Activated CD8-positive, alpha-beta T cell treated with anti-CD3 and anti-CD28 coated beads for 36 hours (primary cell): ENCODE measurements around the gene RGP1. TPM values are rescaled to one million over a fixed set of nuclear protein-coding genes. Genes with fewer than 3 reads are reported as not detected.

Experiments used
- ATAC-seq: fragments of 200-7000 bp; cut with Tn5 transposase; one replicate; pipeline ENCODE4 v1.10.0; 2021; ENCODE audit warnings: mild to moderate bottlenecking, moderate library complexity
- CTCF ChIA-PET: fragments of 350-600 bp; sonication (Branson Sonifier 250); formaldehyde crosslinking; loops from one replicate; lab custom pipeline; 2021; ENCODE audit warnings: antibody characterized with exemption; lab: Charles Lee
- POLR2A ChIA-PET: fragments of 350-600 bp; sonication (Branson Sonifier 250); formaldehyde crosslinking; loops from one replicate; lab custom pipeline; 2021; ENCODE audit warnings: antibody characterized with exemption; lab: Charles Lee
- DNase-seq: peaks from one replicate; pipeline ENCODE4 v3.0.0-alpha.2; 2020
- H3K27ac Mint-ChIP-seq: one replicate; pipeline ENCODE4 v1.8.0; 2021; ENCODE audit warnings: mild to moderate bottlenecking, mixed read lengths
- H3K27me3 Mint-ChIP-seq: one replicate; pipeline ENCODE4 v1.8.0; 2021; ENCODE audit warnings: mixed read lengths
- H3K36me3 Mint-ChIP-seq: one replicate; pipeline ENCODE4 v1.8.0; 2021; ENCODE audit warnings: low read depth, mixed read lengths
- H3K4me1 Mint-ChIP-seq: one replicate; pipeline ENCODE4 v1.8.0; 2021; ENCODE audit warnings: low read depth, mixed read lengths
- H3K4me3 Mint-ChIP-seq: one replicate; pipeline ENCODE4 v1.8.0; 2021; ENCODE audit warnings: mild to moderate bottlenecking, moderate library complexity, mixed read lengths
- H3K9me3 Mint-ChIP-seq: one replicate; pipeline ENCODE4 v1.8.0; 2021; ENCODE audit warnings: mixed read lengths
- CTCF ChIP-seq: fragments of 200-600 bp; IDR thresholded peaks from one replicate; pipeline ENCODE4 v1.8.0; 2022; ENCODE audit warnings: antibody characterized with exemption, mild to moderate bottlenecking
- intact Hi-C: fragments of 100-400 bp; cut with micrococcal nuclease; formaldehyde crosslinking; loops from one replicate; pipeline ENCODE4 v1.10.0; 2022
- total RNA-seq, 2 experiments: library from RNA; stranded (reverse); gene quantifications; one replicate each; pipeline ENCODE4 v1.2.3, GENCODE V29; 2021

RGP1 gene
- total RNA-seq, 2 experiments from 2014 or later, result 13.0 to 14.8 TPM

DNA sequence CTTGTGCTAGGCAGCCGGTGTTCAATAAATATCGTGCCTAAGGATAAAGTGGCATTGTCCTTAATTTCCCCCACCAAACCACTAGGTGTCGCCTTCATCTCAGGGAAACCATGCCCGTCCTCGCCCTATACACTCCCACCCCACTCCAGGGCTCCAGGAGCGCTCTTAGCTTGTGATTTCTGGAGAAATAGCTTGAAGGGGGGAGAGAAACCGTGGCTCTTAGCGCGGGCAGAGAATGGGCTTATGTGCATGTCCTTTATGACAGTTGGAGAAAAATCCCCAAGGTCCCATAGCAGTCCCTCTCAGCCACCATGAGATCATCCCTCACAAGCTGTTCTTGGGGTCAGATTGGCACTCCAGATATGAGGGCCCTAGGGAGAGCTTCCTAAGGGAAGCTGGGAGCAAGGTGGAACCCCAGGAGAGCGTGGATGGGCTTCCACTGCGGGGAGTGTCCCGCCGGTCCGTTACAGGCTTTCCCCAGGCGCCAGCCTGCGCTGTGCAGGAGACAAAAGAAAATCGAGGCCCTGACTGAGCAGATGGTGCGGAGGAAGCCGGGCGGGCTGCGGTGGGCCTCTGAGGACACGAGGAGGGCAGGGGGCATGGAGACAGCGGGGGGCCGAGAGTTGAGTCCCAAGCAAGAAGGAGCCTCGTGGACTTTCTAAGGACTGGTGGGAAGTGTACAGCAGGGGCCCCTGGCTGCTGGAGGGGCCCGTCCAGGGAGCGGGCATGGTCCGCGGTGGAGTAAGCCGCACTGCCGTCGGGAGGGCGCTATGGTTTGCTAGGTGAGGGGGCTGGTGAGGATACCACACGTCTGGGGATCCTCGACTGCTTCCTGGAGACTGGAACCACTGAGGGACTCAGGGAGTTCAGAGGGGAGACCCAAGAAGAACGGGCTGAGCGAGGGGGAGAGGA is 41.6 kb downstream of the RGP1 start:
- intact Hi-C loops, result loop anchor here (2.0 kb wide), 2 partner anchors 36 to 92 kb away; no protein-coding TSS in a partner anchor
- peak; percentile 80 for TF ChIP-seq CTCF
- Mint-ChIP-seq H3K36me3 (peaks cover 17% of the 10 kb centered on the region), H3K27me3 (no peaks in the 10 kb centered on the region), H3K4me1 (peaks cover 8% of the 10 kb centered on the region), H3K4me3 (no peak overlapping the region), H3K27ac (no peak overlapping the region), H3K9me3 (no peaks in the 10 kb centered on the region)
- DNase-seq (peak; percentile 65), ATAC-seq (peak; percentile 94)
- ChIA-PET CTCF (interaction anchor here (0.6 to 6.4 kb wide), 48 partner anchors 9 to 281 kb away, joined by 3 to 66 read pairs (median 5); partner anchors contain the start of genes ARHGEF39, FAM221B, GBA2 and HINT2), POLR2A (no interaction called here)

DNA sequence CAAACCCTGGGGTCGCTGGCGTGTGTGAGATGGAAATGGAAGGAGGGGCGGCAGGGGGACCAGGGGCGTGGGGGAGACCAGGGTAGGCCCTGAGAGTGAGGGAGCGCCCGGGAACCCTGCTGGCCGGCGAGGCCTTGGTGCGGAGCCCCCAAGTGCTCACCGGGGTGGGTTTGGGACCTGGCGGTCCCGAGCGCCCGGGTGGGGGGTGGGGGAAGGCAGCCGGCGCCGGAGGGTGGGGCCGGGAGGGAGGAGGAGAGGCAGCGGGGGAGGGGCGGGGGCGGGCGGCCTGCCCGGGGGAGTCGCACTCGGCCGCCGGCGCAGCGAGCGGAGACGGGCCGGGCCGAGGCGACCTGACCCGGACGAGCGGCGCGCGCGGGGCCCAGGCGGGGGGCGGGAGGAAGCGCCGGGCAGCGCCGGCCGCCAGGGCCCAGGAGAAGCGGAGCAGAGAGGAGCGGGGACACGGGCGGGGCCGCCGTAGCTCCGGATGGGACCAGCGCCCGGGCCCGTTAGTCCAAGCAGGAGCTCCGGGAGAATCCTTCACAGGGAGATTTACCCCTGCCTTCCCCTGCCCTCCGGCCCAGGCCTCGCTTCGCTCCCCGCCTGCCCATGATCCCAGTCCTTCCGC is 42.3 kb downstream of the RGP1 start, which contains the start of gene NPR2:
NPR2 (plus strand) TSS at position 295 of the 625 bp plus-strand sequence. CDS start 818 bp downstream, outside the sequence.
- intact Hi-C loops, result loop anchor here (2.0 kb wide), 2 partner anchors 35 to 91 kb away; no protein-coding TSS in a partner anchor
- TF ChIP-seq CTCF, result no peak
- Mint-ChIP-seq H3K4me1 (peaks cover 8% of the 10 kb centered on the region), H3K9me3 (no peaks in the 10 kb centered on the region), H3K27me3 (no peaks in the 10 kb centered on the region), H3K36me3 (peaks cover 10% of the 10 kb centered on the region), H3K4me3 (no peak within 1 kb of the TSS), H3K27ac (no peak within 1 kb of the TSS)
- ChIA-PET CTCF (interaction anchor here (1.4 to 4.8 kb wide), 3 partner anchors 34 to 91 kb away, joined by 4 to 34 read pairs (median 7); no protein-coding TSS in a partner anchor), POLR2A (no interaction called here)
- ATAC-seq, result no peak
- no peak for DNase-seq

DNA sequence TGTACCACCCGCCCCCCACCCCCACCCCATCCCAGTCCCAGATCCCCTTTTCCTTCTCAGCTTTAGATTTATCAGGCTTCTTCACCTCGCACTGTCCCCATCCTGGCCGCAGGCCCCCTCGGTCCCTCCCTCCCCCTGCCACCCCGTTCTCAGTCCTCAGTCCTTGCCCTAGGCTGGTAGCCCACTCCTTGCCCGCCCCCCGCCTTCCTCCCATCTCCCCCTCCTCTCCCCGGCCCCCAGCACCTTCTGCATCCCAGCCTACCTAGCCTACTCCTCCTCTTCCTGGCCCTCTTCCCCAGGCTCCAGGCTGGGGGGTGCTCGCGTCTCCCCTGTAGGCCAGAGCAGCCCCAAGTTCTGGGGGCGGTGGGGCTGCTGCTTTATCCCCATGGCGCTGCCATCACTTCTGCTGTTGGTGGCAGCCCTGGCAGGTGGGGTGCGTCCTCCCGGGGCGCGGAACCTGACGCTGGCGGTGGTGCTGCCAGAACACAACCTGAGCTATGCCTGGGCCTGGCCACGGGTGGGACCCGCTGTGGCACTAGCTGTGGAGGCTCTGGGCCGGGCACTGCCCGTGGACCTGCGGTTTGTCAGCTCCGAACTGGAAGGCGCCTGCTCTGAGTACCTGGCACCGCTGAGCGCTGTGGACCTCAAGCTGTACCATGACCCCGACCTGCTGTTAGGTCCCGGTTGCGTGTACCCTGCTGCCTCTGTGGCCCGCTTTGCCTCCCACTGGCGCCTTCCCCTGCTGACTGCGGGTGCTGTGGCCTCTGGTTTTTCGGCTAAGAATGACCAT is 43.1 kb downstream of the RGP1 start:
- Mint-ChIP-seq H3K4me1 (peaks cover 11% of the 10 kb centered on the region), H3K9me3 (no peaks in the 10 kb centered on the region), H3K27me3 (no peaks in the 10 kb centered on the region), H3K36me3 (peaks cover 8% of the 10 kb centered on the region), H3K27ac (no peak overlapping the region), H3K4me3 (no peak overlapping the region)
- ChIA-PET CTCF (interaction anchor here (0.7 to 4.8 kb wide), 6 partner anchors 9 to 90 kb away, joined by 3 to 34 read pairs (median 4); no protein-coding TSS in a partner anchor), POLR2A (no interaction called here)
- intact Hi-C loops, result no loop called here
- TF ChIP-seq CTCF, result no peak
- ATAC-seq, result no peak
- DNase-seq, result no peak

DNA sequence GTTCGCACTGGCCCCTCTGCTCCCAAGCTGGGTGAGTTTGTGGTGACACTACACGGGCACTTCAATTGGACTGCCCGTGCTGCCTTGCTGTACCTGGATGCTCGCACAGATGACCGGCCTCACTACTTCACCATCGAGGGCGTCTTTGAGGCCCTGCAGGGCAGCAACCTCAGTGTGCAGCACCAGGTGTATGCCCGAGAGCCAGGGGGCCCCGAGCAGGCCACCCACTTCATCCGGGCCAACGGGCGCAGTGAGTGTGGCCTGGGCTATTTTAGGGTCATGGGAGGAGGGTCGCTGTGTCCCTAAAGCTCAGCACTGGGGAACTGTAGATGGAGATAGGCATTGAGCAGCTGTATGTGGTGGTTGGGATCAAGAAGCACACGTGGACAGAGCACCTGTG is 43.7 kb downstream of the RGP1 start:
- H3K4me3 Mint-ChIP-seq, result no peak overlapping the region
- intact Hi-C loops, result no loop called here
- no peaks in the 10 kb centered on the region for H3K27me3 Mint-ChIP-seq
- ChIA-PET POLR2A (no interaction called here), CTCF (interaction anchor here (0.7 to 1.5 kb wide), 4 partner anchors 10 to 86 kb away, joined by 3 to 5 read pairs (median 4); no protein-coding TSS in a partner anchor)
- peaks cover 3% of the 10 kb centered on the region for H3K36me3 Mint-ChIP-seq
- no peak overlapping the region for H3K27ac Mint-ChIP-seq
- ATAC-seq (no peak), DNase-seq (no peak)
- no peak for TF ChIP-seq CTCF
- no peaks in the 10 kb centered on the region for H3K9me3 Mint-ChIP-seq
- peaks cover 10% of the 10 kb centered on the region for H3K4me1 Mint-ChIP-seq
